Activated naive CD8-positive, alpha-beta T cell (primary cell): Measurements from ENCODE around the gene ZIC4.

Source experiments
- H3K27ac Mint-ChIP-seq: one replicate; pipeline ENCODE4 v1.8.0; 2021; ENCODE audit warnings: mixed read lengths
- H3K27me3 Mint-ChIP-seq: one replicate; pipeline ENCODE4 v1.8.0; 2021; ENCODE audit warnings: mixed read lengths
- H3K36me3 Mint-ChIP-seq: one replicate; pipeline ENCODE4 v1.8.0; 2021; ENCODE audit warnings: mixed read lengths
- H3K4me1 Mint-ChIP-seq: one replicate; pipeline ENCODE4 v1.8.0; 2021; ENCODE audit warnings: low read depth, mixed read lengths
- H3K4me3 Mint-ChIP-seq: one replicate; pipeline ENCODE4 v1.8.0; 2021; ENCODE audit warnings: mild to moderate bottlenecking, mixed read lengths
- H3K9me3 Mint-ChIP-seq: one replicate; pipeline ENCODE4 v1.8.0; 2021; ENCODE audit warnings: low read depth, mixed read lengths

ZIC4 gene

DNA sequence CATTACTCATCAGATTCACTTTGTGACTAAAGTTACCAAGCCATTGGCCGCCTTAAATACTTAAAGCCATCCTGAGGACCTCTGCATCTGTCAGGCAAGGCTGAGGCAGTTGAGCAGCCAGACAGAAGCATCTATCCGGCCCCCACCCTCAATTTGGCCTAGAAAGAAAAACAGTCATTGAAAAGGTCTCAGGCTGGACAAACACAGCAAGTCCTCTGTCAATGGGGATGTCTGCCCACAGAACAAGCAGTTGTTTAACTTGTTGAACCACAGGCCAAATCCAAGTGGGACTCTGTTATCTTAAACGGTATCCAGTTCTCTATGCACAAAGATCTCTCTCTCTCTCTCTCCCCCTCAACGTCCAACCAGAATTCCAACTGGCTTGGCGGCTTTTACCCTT is 2.8 kb downstream of the ZIC4 start:
- no peak overlapping the region for H3K4me3 Mint-ChIP-seq
- peaks cover 7% of the 10 kb centered on the region for H3K4me1 Mint-ChIP-seq
- no peaks in the 10 kb centered on the region for H3K9me3 Mint-ChIP-seq
- peaks cover 63% of the 10 kb centered on the region for H3K27me3 Mint-ChIP-seq
- H3K36me3 Mint-ChIP-seq: no peaks in the 10 kb centered on the region
- H3K27ac Mint-ChIP-seq: no peak overlapping the region

- no peaks in the 10 kb centered on the region for H3K9me3 Mint-ChIP-seq
- H3K27ac Mint-ChIP-seq: no peak overlapping the region
- no peaks in the 10 kb centered on the region for H3K36me3 Mint-ChIP-seq
- H3K4me1 Mint-ChIP-seq: no peaks in the 10 kb centered on the region
- peaks cover 53% of the 10 kb centered on the region for H3K27me3 Mint-ChIP-seq
- no peak overlapping the region for H3K4me3 Mint-ChIP-seq
Measured at GRCh38 chr3:147402159-147402558, 4.2 kb downstream of the ZIC4 start.

GRCh38 chr3:147401421-147401820 is 4.9 kb downstream of the ZIC4 start:
- H3K4me3 Mint-ChIP-seq: no peak overlapping the region
- H3K9me3 Mint-ChIP-seq: no peaks in the 10 kb centered on the region
- no peaks in the 10 kb centered on the region for H3K36me3 Mint-ChIP-seq
- H3K27ac Mint-ChIP-seq: no peak overlapping the region
- no peaks in the 10 kb centered on the region for H3K4me1 Mint-ChIP-seq
- H3K27me3 Mint-ChIP-seq: peaks cover 48% of the 10 kb centered on the region

GRCh38 chr3:147400999-147401398 is 5.3 kb downstream of the ZIC4 start:
- Mint-ChIP-seq H3K36me3 (no peaks in the 10 kb centered on the region), H3K27ac (no peak overlapping the region), H3K27me3 (peaks cover 45% of the 10 kb centered on the region), H3K4me3 (no peak overlapping the region), H3K9me3 (no peaks in the 10 kb centered on the region), H3K4me1 (no peaks in the 10 kb centered on the region)

DNA sequence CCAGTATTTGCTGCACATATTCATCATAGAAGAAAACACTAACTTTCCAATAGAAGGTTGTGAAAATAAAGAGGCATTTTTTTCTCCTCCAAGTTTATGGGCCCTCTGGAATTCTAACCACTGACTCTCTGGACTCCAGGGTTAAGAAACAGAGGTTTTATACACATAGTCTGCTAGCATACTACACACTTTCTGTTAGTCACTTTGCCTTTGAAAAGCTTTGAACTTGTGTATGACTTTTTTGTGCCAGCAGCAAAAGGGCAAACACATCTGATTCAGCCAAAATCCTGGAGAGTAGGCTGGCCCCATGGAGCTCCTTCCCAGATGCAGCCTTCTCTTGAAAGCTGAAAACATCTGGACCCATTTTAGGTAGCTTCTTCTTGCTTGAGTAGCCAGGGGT is 6.2 kb downstream of the ZIC4 start:
- Mint-ChIP-seq H3K27ac (no peak overlapping the region), H3K4me1 (no peaks in the 10 kb centered on the region), H3K27me3 (peaks cover 51% of the 10 kb centered on the region), H3K9me3 (no peaks in the 10 kb centered on the region), H3K4me3 (no peak overlapping the region), H3K36me3 (peaks cover under 1% of the 10 kb centered on the region)

DNA sequence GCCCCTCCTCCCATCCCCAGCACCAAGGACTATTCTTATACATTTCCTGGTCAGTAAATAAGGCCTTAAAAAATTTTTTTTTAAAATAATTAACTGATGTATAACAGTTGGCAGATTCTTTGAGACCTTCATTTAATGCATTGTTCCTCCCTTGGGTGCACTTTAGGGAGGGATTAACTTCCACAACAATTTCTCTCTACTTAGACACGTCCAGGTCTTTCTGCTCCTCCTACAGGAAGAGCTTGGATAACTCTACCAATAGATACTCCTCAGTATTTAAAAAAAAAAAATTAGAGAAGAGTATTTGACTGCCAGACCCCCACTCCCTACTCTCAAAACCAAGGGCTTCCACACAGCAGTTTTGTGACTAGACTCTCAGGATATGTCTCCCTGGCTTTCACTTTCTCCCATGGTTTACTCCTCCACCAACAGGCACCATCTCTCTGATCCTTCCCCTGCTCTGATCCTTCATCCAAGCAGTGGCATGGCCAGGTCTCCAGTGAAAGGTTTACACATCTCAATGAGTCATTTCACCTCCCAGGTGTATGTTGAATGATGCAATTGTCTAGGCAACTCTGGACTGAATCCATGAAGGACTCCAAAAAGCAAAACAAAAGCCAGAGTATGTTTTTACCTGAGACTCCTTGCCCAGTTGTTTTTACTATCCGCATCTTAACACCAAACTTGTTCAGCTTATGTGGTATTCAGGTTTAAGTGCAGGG is 7.4 kb downstream of the ZIC4 start:
- peaks cover 2% of the 10 kb centered on the region for H3K4me1 Mint-ChIP-seq
- peaks cover 3% of the 10 kb centered on the region for H3K36me3 Mint-ChIP-seq
- peaks cover 54% of the 10 kb centered on the region for H3K27me3 Mint-ChIP-seq
- H3K4me3 Mint-ChIP-seq: no peak overlapping the region
- no peak overlapping the region for H3K27ac Mint-ChIP-seq
- H3K9me3 Mint-ChIP-seq: no peaks in the 10 kb centered on the region

DNA sequence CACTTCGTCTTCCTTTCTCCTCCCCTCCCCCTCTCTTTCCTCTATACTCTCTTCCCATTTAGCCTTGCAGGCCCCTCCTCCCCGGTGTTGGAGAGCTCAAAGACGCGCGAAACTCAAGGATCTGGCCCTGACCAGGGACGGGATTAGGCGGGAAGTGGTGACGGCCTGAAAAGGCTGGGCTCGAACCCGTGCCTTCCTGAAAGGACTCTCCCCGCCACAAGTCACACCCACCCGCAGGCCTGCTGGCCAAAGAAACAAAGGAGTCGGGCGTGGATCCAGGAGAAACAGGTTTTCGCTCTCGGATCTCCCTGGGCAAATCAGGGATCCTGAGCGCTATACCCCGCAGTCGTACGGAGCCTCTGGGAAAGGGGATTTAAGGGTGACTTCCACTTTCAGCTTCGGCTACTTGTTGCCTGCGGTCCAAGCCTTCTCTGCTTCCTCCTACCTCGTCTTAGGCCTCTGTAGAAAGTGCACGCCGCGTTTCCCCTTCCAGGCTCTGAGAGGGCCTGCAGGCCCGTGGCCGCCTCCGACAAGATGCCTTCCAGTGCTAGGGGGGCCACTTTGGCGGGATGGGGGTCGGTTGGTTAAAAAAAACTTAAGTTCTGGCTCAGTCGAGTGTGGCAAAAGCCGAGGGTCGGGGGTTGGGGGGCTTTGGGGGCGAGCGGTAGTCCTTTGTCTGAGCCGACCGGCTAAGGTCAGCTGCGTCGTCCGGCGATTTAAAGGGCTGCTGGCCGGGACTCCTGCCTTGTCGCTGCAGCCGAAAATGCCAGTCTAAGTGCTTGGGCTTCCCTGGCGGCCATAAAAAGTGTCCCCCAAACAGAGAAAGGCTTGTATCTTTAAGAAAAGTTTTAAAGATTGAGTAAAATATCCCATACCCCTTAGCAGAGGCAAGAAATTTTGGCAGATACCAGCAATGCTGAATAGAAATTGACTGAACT is 8.2 kb downstream of the ZIC4 start:
- Mint-ChIP-seq H3K36me3 (peaks cover 5% of the 10 kb centered on the region), H3K27ac (no peak overlapping the region), H3K4me3 (no peak overlapping the region)

GRCh38 chr3:147397155-147397874 is 9.0 kb downstream of the ZIC4 start:
- Mint-ChIP-seq H3K27ac (no peak overlapping the region), H3K9me3 (no peaks in the 10 kb centered on the region), H3K4me3 (no peak overlapping the region), H3K27me3 (peaks cover 50% of the 10 kb centered on the region), H3K36me3 (peaks cover 5% of the 10 kb centered on the region), H3K4me1 (peaks cover 6% of the 10 kb centered on the region)

More for the DNA sequence above, 8.2 kb downstream of the ZIC4 start:
- no peaks in the 10 kb centered on the region for H3K9me3 Mint-ChIP-seq
- peaks cover 3% of the 10 kb centered on the region for H3K4me1 Mint-ChIP-seq
- H3K27me3 Mint-ChIP-seq: peaks cover 50% of the 10 kb centered on the region

- H3K4me3 Mint-ChIP-seq: no peak overlapping the region
Measured at GRCh38 chr3:147396712-147397046, 9.7 kb downstream of the ZIC4 start.

GRCh38 chr3:147395899-147396711 is 10.2 kb downstream of the ZIC4 start:
- H3K9me3 Mint-ChIP-seq: no peaks in the 10 kb centered on the region
- peaks cover 6% of the 10 kb centered on the region for H3K4me1 Mint-ChIP-seq
- peaks cover 5% of the 10 kb centered on the region for H3K36me3 Mint-ChIP-seq
- no peak overlapping the region for H3K4me3 Mint-ChIP-seq
- H3K27me3 Mint-ChIP-seq: peaks cover 49% of the 10 kb centered on the region
- peak overlapping the region; percentile 28 for H3K27ac Mint-ChIP-seq

More at GRCh38 chr3:147396712-147397046, 9.7 kb downstream of the ZIC4 start:
- peaks cover 5% of the 10 kb centered on the region for H3K36me3 Mint-ChIP-seq
- H3K4me1 Mint-ChIP-seq: peaks cover 6% of the 10 kb centered on the region
- peaks cover 49% of the 10 kb centered on the region for H3K27me3 Mint-ChIP-seq
- H3K9me3 Mint-ChIP-seq: no peaks in the 10 kb centered on the region
- H3K27ac Mint-ChIP-seq: no peak overlapping the region

- no peaks in the 10 kb centered on the region for H3K9me3 Mint-ChIP-seq
- H3K27me3 Mint-ChIP-seq: peaks cover 45% of the 10 kb centered on the region
- peaks cover 5% of the 10 kb centered on the region for H3K36me3 Mint-ChIP-seq
Measured at GRCh38 chr3:147394884-147395225, 11.5 kb downstream of the ZIC4 start.

DNA sequence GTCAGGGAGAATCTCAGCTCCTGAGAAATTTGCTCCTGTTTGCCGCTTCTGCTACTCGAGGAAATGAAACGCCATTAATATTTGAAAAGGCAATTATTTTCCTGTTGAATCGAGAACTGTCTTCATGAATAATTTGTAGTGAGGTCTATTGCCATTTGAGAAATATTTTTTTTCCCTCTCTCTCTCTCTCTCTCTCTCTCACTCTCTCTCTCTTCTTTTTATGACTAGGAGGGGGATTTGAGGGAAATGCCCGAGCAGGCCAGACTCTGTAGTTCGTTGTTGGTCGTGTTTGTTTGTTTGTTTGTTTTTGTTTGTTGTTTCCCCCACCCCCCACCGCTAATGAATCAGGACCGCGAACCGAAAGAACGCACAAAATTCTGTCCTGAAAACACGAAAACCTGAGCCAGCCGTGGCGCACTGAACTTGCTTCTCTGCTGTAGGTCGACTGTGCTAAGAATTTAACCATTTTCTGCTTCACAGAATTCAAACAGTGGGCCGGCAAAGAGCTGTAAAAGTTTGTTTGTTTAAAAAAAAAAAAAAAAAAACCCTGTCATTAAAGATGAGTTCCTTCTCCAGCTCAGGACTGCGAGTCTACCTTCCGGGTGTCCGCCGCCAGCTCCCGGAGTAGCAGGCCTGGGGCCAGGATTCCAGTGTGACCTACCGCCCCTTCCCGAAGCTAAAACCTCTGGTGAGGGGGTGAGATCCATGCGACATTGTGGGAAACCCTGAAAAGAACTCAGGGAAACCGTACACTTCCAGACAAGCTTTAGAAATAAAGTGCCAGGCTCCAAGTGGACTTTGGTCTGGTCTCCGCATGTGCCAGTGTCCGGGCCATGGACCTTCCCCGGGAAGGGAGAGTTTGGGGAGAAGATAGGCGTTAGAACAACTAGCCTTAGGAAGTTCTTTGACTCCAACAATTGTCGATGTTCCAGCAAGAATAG is 12.1 kb downstream of the ZIC4 start:
- Mint-ChIP-seq H3K36me3 (peaks cover 5% of the 10 kb centered on the region), H3K27me3 (peaks cover 45% of the 10 kb centered on the region), H3K27ac (no peak overlapping the region), H3K4me3 (no peak overlapping the region), H3K4me1 (peaks cover 6% of the 10 kb centered on the region), H3K9me3 (no peaks in the 10 kb centered on the region)

More at GRCh38 chr3:147394884-147395225, 11.5 kb downstream of the ZIC4 start:
- H3K4me1 Mint-ChIP-seq: peaks cover 6% of the 10 kb centered on the region
- H3K27ac Mint-ChIP-seq: no peak overlapping the region
- no peak overlapping the region for H3K4me3 Mint-ChIP-seq

DNA sequence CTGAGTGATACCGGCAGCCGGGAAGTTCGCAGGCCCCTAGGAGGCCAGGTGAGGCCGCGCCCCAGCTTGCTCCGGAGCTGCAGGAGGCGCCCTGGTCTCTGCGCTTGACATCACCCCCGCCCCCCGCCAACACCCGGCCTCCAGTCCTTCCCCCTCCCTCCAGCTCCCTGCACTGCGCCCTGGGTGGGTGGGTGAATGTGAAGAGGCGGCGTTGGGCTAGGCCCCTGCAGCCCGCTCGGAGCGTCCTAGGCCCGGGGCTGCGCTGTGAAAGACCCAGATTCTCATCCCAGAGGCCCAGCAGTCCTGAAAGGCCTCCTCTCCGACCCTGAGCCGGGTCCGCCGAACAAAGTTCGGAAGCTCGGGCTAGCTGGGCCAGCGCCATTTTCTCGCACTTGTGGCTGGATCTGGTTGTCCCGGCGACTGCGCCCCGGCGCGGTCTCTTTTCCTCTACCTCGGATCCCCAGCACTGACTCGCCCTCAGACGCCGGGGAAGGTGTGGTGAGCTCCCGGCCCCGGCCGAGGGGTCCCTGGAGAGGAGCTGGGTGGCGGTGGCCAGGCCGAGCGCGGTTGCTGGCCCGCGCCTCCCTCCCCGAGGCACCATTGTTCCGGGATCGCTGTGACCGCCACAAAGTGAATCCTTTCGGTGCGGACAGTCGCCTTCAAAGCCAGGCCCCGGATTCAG is 12.9 kb downstream of the ZIC4 start:
- H3K27ac Mint-ChIP-seq: no peak overlapping the region
- peaks cover 47% of the 10 kb centered on the region for H3K27me3 Mint-ChIP-seq

More for the DNA sequence above, 12.9 kb downstream of the ZIC4 start:
- H3K4me1 Mint-ChIP-seq: peaks cover 6% of the 10 kb centered on the region
- H3K9me3 Mint-ChIP-seq: no peaks in the 10 kb centered on the region
- H3K4me3 Mint-ChIP-seq: no peak overlapping the region
- peaks cover 5% of the 10 kb centered on the region for H3K36me3 Mint-ChIP-seq
